ENCODE measurements around the gene CAVIN1.
"Not testable (repeated sequence)": the region's sequence is repeated elsewhere in the genome, so short reads cannot be mapped to it uniquely, and the experiment has no call there.

CAVIN1 gene

GRCh38 chr17:42378359-42378958 lies 44.6 kb downstream of the CAVIN1 start:
- no peak for DNase-seq

- DNase-seq, result no peak
Observed at GRCh38 chr17:42373896-42374295, 49.2 kb downstream of the CAVIN1 start.

- DNase-seq, result no peak
Observed at GRCh38 chr17:42372142-42372541, 50.9 kb downstream of the CAVIN1 start.

DNA sequence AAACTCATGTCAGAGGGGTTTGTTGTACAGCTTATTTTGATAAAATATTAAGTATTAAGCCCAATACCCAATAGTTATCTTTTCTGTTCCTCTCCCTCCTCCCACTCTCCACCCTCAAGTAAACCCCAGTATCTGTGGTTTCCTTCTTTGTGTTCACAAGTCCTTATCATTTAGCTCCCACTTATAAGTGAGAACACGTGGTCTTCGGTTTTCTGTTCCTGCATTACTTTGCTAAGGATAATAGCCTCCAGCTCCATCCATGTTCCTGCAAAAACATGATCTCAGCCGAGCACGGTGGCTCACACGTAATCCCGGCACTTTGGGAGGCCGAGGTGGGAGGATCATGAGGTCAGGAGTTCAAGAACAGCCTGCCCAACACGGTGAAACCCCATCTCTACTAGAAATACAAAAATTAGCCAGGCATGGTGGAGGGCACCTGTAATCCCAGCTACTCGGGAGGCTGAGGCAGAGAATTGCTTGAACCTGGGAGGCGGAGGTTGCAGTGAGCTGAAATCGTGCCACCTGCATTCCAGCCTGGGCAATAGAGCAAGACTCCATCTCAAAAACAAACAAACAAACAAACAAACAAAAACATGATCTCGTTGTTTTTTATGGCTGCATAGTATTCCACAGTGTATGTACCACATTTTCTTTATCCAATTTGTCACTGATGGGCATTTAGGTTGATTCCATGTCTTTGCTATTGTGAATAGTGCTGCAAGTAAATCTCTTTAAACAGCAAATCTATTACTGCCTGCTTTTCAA lies 54.1 kb downstream of the CAVIN1 start:
- DNase-seq, result not testable (repeated sequence)

DNA sequence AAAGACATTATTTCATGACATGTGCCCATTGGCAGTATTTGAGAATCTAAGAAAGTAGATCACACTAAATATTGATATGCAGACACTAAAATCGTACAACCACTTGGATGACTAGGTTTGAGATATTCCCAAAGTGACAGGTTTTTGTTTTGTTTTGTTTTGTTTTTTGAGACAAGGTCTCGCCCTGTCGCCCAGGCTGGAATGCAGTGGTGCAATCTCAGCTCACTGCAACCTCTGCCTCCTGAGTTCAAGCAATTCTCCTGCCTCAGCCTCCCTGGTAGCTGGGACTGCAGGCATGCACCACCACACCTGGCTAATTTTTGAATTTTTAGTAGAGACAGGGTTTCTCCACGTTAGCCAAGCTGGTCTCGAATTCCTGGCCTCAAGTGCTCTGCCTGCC lies 54.7 kb downstream of the CAVIN1 start:
- DNase-seq, result not testable (repeated sequence)

- DNase-seq, result not testable (repeated sequence)
Observed at GRCh38 chr17:42366176-42367023, 56.7 kb downstream of the CAVIN1 start.

DNA sequence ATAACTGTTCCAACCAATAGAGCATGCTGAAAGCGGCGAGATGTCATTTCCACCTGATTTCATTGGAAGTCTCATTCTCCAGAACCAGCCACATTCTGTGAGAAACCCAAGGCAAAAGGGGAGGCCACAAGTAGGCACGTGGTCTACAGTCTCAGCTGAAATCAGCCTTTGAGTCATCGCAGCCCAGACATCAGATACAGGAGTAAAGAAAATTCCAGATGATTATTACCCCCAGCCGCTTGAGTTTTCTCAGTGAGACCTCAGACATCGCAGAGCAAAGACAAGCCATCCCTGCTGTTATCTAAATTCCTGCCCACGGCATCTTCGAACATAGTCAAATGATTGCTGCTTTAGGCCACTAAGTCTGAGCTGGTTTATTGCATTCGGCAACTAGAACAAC lies 57.9 kb downstream of the CAVIN1 start:
- no peak for DNase-seq

GRCh38 chr17:42363767-42364585 lies 59.1 kb downstream of the CAVIN1 start:
- no peak for DNase-seq

GRCh38 chr17:42363231-42363630 lies 59.8 kb downstream of the CAVIN1 start:
- DNase-seq, result no peak

DNA sequence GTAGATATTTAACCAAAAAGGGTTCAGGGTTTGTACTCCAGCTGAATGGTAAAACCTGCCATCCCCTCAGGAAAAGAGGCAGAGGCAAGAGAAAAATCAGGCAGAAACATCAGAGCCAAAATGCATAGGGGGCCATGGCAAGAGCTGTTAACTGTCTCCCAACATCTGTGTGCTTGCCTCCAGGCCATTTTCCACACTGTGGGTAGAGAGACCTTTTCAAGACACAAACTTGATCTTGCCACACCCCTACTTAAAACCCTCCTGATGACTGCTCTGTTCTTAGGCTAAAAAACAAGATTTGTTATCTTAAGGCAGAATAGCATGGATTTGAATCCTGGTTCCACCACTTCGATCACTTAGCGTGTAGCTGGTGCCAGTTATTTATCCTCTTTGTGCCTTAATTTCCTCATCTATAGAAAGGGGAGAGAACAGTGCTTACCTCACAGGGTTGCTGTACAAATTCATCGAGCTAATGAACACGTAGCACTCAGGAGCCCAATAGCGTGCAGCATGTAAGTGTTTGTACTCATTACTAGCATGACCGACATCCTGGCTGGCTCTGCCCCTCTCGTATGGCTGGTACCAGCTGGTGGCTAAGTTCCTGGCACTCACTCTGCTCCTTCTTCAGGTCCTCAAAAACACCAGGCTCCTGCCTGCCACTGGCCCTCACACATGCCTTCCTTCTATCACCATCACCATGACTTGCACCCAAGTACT lies 60.7 kb downstream of the CAVIN1 start:
- peak in 1 of 14 donors; percentile 76 for DNase-seq

DNA sequence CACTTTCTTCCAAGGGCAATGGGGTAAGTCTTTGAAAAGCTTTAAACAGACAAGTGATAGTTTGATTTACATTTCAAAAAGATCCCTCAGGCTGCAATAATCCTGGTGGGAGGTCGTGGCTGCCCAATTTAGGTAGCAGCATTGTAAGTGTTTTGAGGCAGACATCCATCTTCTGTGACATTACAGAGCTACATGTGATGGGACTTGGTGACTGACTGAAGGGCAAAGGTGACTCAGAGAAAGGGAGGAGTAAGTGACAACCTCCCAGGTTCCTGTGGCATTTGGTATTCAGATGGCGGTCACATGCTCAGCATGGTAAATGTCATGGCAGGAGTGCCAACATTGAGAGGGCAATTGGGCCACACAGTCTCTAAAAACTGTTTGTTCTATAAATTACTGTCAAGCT lies 61.3 kb downstream of the CAVIN1 start:
- peak in 1 of 14 donors; percentile 32 for DNase-seq

GRCh38 chr17:42360388-42360787 lies 62.7 kb downstream of the CAVIN1 start:
- DNase-seq, result not testable (repeated sequence)

DNA sequence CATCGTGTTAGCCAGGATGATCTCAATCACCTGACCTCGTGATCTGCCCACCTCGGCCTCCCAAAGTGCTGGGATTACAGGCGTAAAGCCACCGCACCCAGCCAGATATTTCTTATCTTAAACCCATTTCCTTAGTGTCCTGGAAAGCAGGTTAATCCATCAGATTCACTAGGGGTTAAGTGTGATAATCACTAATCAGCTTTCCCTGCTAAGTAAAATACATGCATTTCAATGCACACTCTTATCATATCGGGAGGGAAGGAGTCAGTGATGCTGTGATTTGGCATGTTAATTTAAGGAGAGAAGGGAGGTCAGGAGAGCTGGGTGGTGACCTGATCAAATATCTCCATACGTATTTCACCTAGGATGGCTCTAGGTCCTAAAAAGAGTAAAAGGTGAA lies 63.9 kb downstream of the CAVIN1 start:
- DNase-seq, result no peak

- no peak for DNase-seq
Observed at GRCh38 chr17:42358434-42358833, 64.6 kb downstream of the CAVIN1 start.

- no peak for DNase-seq
Observed at GRCh38 chr17:42354956-42355843, 67.9 kb downstream of the CAVIN1 start.
